ENCODE results near the gene HNRNPA3. TPM values are rescaled to one million over a fixed set of nuclear protein-coding genes. Genes with fewer than 3 reads are reported as not detected.
"Not testable (repeated sequence)": the region's sequence is repeated elsewhere in the genome, so short reads cannot be mapped to it uniquely, and the experiment has no call there.

Gene HNRNPA3
- total and polyA plus RNA-seq, 10 of the 15 experiments (the other 5 are each of a cell fraction or from before 2014, with no cell fraction given) = 40.4 to 343 (median 206) TPM

- TF ChIP-seq CREM (IDR thresholded peaks at IDR 0.05; ENCODE audit: low read depth) = no peak
- TF ChIP-seq CBX5 (IDR thresholded peaks at IDR 0.05; ENCODE audit: low read depth) = no peak
- TF ChIP-seq SMC3 (IDR thresholded peaks at IDR 0.05; ENCODE audit: borderline replicate concordance, low read length) = no peak
- TF ChIP-seq JUNB (IDR thresholded peaks at IDR 0.05) = no peak
- no peak for TF ChIP-seq WRNIP1 (IDR thresholded peaks at IDR 0.05; ENCODE audit: borderline replicate concordance, low read depth, low read length)
Observed at GRCh38 chr2:177246000-177246399, 33.4 kb downstream of the HNRNPA3 start (continued).

- CTCF ChIA-PET; BruUV-seq (replicated peaks); H3K27me3 ChIP-seq (replicated peaks in 1 of 2; ENCODE audit: control insufficient read depth in 2 of 2, insufficient read depth in 2 of 2, low read length in 1 of 2); H3K9ac ChIP-seq (ENCODE audit: control insufficient read depth, insufficient read depth, low read length); H3K27ac ChIP-seq (ENCODE audit: control insufficient read depth, insufficient read depth); RAD21 ChIA-PET (ENCODE audit: unreplicated experiment); H3K4me2 ChIP-seq (ENCODE audit: control insufficient read depth, insufficient read depth); DNase-seq (ENCODE audit: low read depth, low spot score); FAIRE-seq; H2AFZ ChIP-seq (ENCODE audit: control insufficient read depth, low read depth, low read length); H3K4me1 ChIP-seq (ENCODE audit: control insufficient read depth, insufficient read depth, low read length); H3K9me3 ChIP-seq (replicated peaks; ENCODE audit: control insufficient read depth, insufficient read depth, low read length); H3K4me3 ChIP-seq; ATAC-seq; H4K20me1 ChIP-seq (ENCODE audit: control insufficient read depth, insufficient read depth); H3K36me3 ChIP-seq (ENCODE audit: control insufficient read depth in 2 of 2, insufficient read depth in 2 of 2, low read length in 1 of 2); intact Hi-C loops (cut with micrococcal nuclease; ENCODE audit: unreplicated experiment); in situ Hi-C loops (cut with MboI): not testable (repeated sequence)
- ChIA-PET SMC1A (ENCODE audit: uncharacterized antibody, unreplicated experiment) (interaction anchor here (0.8 to 3.5 kb wide), 2 partner anchors 21 to 83 kb away, joined by 3 to 7 read pairs; no protein-coding TSS in a partner anchor), POLR2A (interaction anchor here (0.6 kb wide), 2 partner anchors 34 to 1021 kb away, joined by 4 read pairs; no protein-coding TSS in a partner anchor)
- peaks cover 81% of the 10 kb centered on the region for H3K79me2 ChIP-seq (ENCODE audit: control insufficient read depth, insufficient read depth, low read length)
- 100% methylated on average over 2 of the region's 2 CpGs for WGBS (ENCODE audit: insufficient coverage, insufficient replicate concordance, low lambda C conversion rate, missing lambda C conversion rate)
Observed at GRCh38 chr2:177246523-177247030, 34.0 kb downstream of the HNRNPA3 start.
